K562 (cell line): Measurements from ENCODE around the gene LEUTX. TPM values are rescaled to one million over a fixed set of nuclear protein-coding genes. Genes with fewer than 3 reads are reported as not detected.

Experiments used
- microRNA-seq: library from miRNA; unstranded; fragments of <30 nt; microRNA quantifications from one replicate; pipeline ENCODE4, GENCODE V29; 2018; ENCODE audit warnings: borderline microRNAs expressed
- polyA plus RNA-seq, 8 experiments: library from polyadenylated mRNA; depleted of rRNA in 4 of 8; stranded (reverse) in 5 of 8; unstranded in 3 of 8; fragments of >200 nt; fragmentation: Nextera tagmentation in 2 of 8; fragmentation: Illumina TruSeq in 1 of 8; extraction: Ambion mirVana in 2 of 8; extraction: Trizol in 1 of 8; gene quantifications; 2 replicates each; pipeline versions ENCODE4 v1.2.1 to v1.2.3, GENCODE V29; 2011 to 2014; ENCODE audit warnings: inconsistent platforms in 1 of 8, missing spikeins in 1 of 8
- small RNA-seq: library from RNA; depleted of rRNA; stranded (forward); fragments of <200 nt; gene quantifications from one replicate; pipeline ENCODE3, GENCODE V24; 2014
- total RNA-seq, 7 experiments: library from RNA; depleted of rRNA in 6 of 7; stranded (reverse); fragments of >200 nt in 6 of 7; fragmentation: Illumina TruSeq in 2 of 7; extraction: Trizol in 2 of 7; gene quantifications; 2 replicates each; pipeline versions ENCODE4 v1.2.1 to v1.2.3, GENCODE V29; 2011 to 2021; ENCODE audit warnings: low replicate concordance in 1 of 7

The LEUTX gene
- total and polyA plus RNA-seq, 9 of the 15 experiments (the other 6 are each of a cell fraction or from before 2014, with no cell fraction given): not detected

Small RNA genes lying within 50 kb of the gene (microRNA-seq; reads per million reads assigned to microRNA genes)
- gene MIR6719: not detected

Small RNA genes lying within 50 kb of the gene (small RNA-seq; reads per million reads assigned to genes)
- gene MIR6719: not detected

Other genes with a start within 250 kb of the LEUTX start
Only the 7 nearest of the 11 such genes appear.
- not detected in 2 replicates for gene LGALS13, start 176.3 kb upstream of the LEUTX start, total RNA-seq (2014; rRNA removed)
- gene LGALS13, start 176.3 kb upstream of the LEUTX start, total RNA-seq (2014; rRNA removed; fragmentation: Illumina TruSeq; extraction: Trizol): not detected in 2 replicates
- gene LGALS13, start 176.3 kb upstream of the LEUTX start, total RNA-seq (2015; rRNA removed; fragmentation: Illumina TruSeq; extraction: Trizol): 0.43 TPM in 1 of 2 replicates, not detected in the other
- gene LGALS13, start 176.3 kb upstream of the LEUTX start, total RNA-seq (2021): not detected in 2 replicates
- not detected in 2 replicates for gene LGALS13, start 176.3 kb upstream of the LEUTX start, polyA plus RNA-seq (2011; rRNA removed)
- gene LGALS13, start 176.3 kb upstream of the LEUTX start, polyA plus RNA-seq (2014; fragmentation: Illumina TruSeq; extraction: Trizol): not detected in 2 replicates
- gene LGALS13, start 176.3 kb upstream of the LEUTX start, polyA plus RNA-seq (2014; fragmentation: Nextera tagmentation; extraction: Ambion mirVana): under 1 TPM in 1 of 2 experiments, not detected in 1; 0.11 TPM
- gene LGALS13, start 176.3 kb upstream of the LEUTX start, polyA plus RNA-seq (2014; rRNA removed): not detected in 2 replicates
- gene LGALS16, start 122.9 kb upstream of the LEUTX start, total RNA-seq (2014; rRNA removed): not detected in 2 replicates
- not detected in 2 replicates for gene LGALS16, start 122.9 kb upstream of the LEUTX start, total RNA-seq (2014; rRNA removed; fragmentation: Illumina TruSeq; extraction: Trizol)
- gene LGALS16, start 122.9 kb upstream of the LEUTX start, total RNA-seq (2015; rRNA removed; fragmentation: Illumina TruSeq; extraction: Trizol): not detected in 2 replicates
- gene LGALS16, start 122.9 kb upstream of the LEUTX start, total RNA-seq (2021): not detected in 2 replicates
- not detected in 2 replicates for gene LGALS16, start 122.9 kb upstream of the LEUTX start, polyA plus RNA-seq (2011; rRNA removed)
- gene LGALS16, start 122.9 kb upstream of the LEUTX start, polyA plus RNA-seq (2014; fragmentation: Illumina TruSeq; extraction: Trizol): not detected in 2 replicates
- gene LGALS16, start 122.9 kb upstream of the LEUTX start, polyA plus RNA-seq (2014; fragmentation: Nextera tagmentation; extraction: Ambion mirVana): not detected
- gene LGALS16, start 122.9 kb upstream of the LEUTX start, polyA plus RNA-seq (2014; rRNA removed): not detected in 2 replicates
- gene LGALS14, start 74.4 kb upstream of the LEUTX start, total RNA-seq (2014; rRNA removed): not detected in 2 replicates
- gene LGALS14, start 74.4 kb upstream of the LEUTX start, total RNA-seq (2014; rRNA removed; fragmentation: Illumina TruSeq; extraction: Trizol): not detected in 2 replicates
- gene LGALS14, start 74.4 kb upstream of the LEUTX start, total RNA-seq (2015; rRNA removed; fragmentation: Illumina TruSeq; extraction: Trizol): not detected in 2 replicates
- not detected in 2 replicates for gene LGALS14, start 74.4 kb upstream of the LEUTX start, total RNA-seq (2021)
- gene LGALS14, start 74.4 kb upstream of the LEUTX start, polyA plus RNA-seq (2011; rRNA removed): not detected in 2 replicates
- gene LGALS14, start 74.4 kb upstream of the LEUTX start, polyA plus RNA-seq (2014; fragmentation: Illumina TruSeq; extraction: Trizol): not detected in 2 replicates
- not detected for gene LGALS14, start 74.4 kb upstream of the LEUTX start, polyA plus RNA-seq (2014; fragmentation: Nextera tagmentation; extraction: Ambion mirVana)
- not detected in 2 replicates for gene LGALS14, start 74.4 kb upstream of the LEUTX start, polyA plus RNA-seq (2014; rRNA removed)
- 0.86 TPM in 1 of 2 replicates, not detected in the other for gene CLC, start 40.8 kb upstream of the LEUTX start, total RNA-seq (2014; rRNA removed)
- 0.44 TPM in 1 of 2 replicates, not detected in the other for gene CLC, start 40.8 kb upstream of the LEUTX start, total RNA-seq (2014; rRNA removed; fragmentation: Illumina TruSeq; extraction: Trizol)
- gene CLC, start 40.8 kb upstream of the LEUTX start, total RNA-seq (2015; rRNA removed; fragmentation: Illumina TruSeq; extraction: Trizol): 0.51 TPM in 1 of 2 replicates, not detected in the other
- 0.83 TPM in 1 of 2 replicates, not detected in the other for gene CLC, start 40.8 kb upstream of the LEUTX start, total RNA-seq (2021)
- 1.3 TPM in 1 of 2 replicates, not detected in the other for gene CLC, start 40.8 kb upstream of the LEUTX start, polyA plus RNA-seq (2011; rRNA removed)
- 0.44 TPM in 1 of 2 replicates, not detected in the other for gene CLC, start 40.8 kb upstream of the LEUTX start, polyA plus RNA-seq (2014; fragmentation: Illumina TruSeq; extraction: Trizol)
- gene CLC, start 40.8 kb upstream of the LEUTX start, polyA plus RNA-seq (2014; fragmentation: Nextera tagmentation; extraction: Ambion mirVana): under 1 TPM; 0.62 to 0.72 TPM
- gene CLC, start 40.8 kb upstream of the LEUTX start, polyA plus RNA-seq (2014; rRNA removed): 0.22 and 1.1 TPM in 2 replicates
- 2.5 and 3.0 TPM in 2 replicates for gene DYRK1B, start 55.3 kb downstream of the LEUTX start, total RNA-seq (2014; rRNA removed)
- 0.35 and 0.91 TPM in 2 replicates for gene DYRK1B, start 55.3 kb downstream of the LEUTX start, total RNA-seq (2014; rRNA removed; fragmentation: Illumina TruSeq; extraction: Trizol)
- 1.1 and 1.3 TPM in 2 replicates for gene DYRK1B, start 55.3 kb downstream of the LEUTX start, total RNA-seq (2015; rRNA removed; fragmentation: Illumina TruSeq; extraction: Trizol)
- gene DYRK1B, start 55.3 kb downstream of the LEUTX start, total RNA-seq (2021): 5.0 and 5.2 TPM in 2 replicates
- gene DYRK1B, start 55.3 kb downstream of the LEUTX start, polyA plus RNA-seq (2011; rRNA removed): 1.3 and 3.0 TPM in 2 replicates
- gene DYRK1B, start 55.3 kb downstream of the LEUTX start, polyA plus RNA-seq (2014; fragmentation: Illumina TruSeq; extraction: Trizol): 1.5 and 2.6 TPM in 2 replicates
- not detected for gene DYRK1B, start 55.3 kb downstream of the LEUTX start, polyA plus RNA-seq (2014; fragmentation: Nextera tagmentation; extraction: Ambion mirVana)
- 1.4 and 2.0 TPM in 2 replicates for gene DYRK1B, start 55.3 kb downstream of the LEUTX start, polyA plus RNA-seq (2014; rRNA removed)
- gene FBL, start 67.5 kb downstream of the LEUTX start, total RNA-seq (2014; rRNA removed): 448 and 524 TPM in 2 replicates
- gene FBL, start 67.5 kb downstream of the LEUTX start, total RNA-seq (2014; rRNA removed; fragmentation: Illumina TruSeq; extraction: Trizol): 676 and 696 TPM in 2 replicates
- gene FBL, start 67.5 kb downstream of the LEUTX start, total RNA-seq (2015; rRNA removed; fragmentation: Illumina TruSeq; extraction: Trizol): 565 and 575 TPM in 2 replicates
- 761 and 811 TPM in 2 replicates for gene FBL, start 67.5 kb downstream of the LEUTX start, total RNA-seq (2021)
- gene FBL, start 67.5 kb downstream of the LEUTX start, polyA plus RNA-seq (2011; rRNA removed): 843 and 1,244 TPM in 2 replicates
- gene FBL, start 67.5 kb downstream of the LEUTX start, polyA plus RNA-seq (2014; fragmentation: Illumina TruSeq; extraction: Trizol): 1,561 and 1,696 TPM in 2 replicates
- gene FBL, start 67.5 kb downstream of the LEUTX start, polyA plus RNA-seq (2014; fragmentation: Nextera tagmentation; extraction: Ambion mirVana): 100 to 1,000 TPM; 201 to 235 TPM
- gene FBL, start 67.5 kb downstream of the LEUTX start, polyA plus RNA-seq (2014; rRNA removed): 672 and 721 TPM in 2 replicates
- gene FCGBP, start 155.8 kb downstream of the LEUTX start, total RNA-seq (2014; rRNA removed): 0.04 and 0.05 TPM in 2 replicates
- not detected in 2 replicates for gene FCGBP, start 155.8 kb downstream of the LEUTX start, total RNA-seq (2014; rRNA removed; fragmentation: Illumina TruSeq; extraction: Trizol)
- 0.19 and 0.25 TPM in 2 replicates for gene FCGBP, start 155.8 kb downstream of the LEUTX start, total RNA-seq (2015; rRNA removed; fragmentation: Illumina TruSeq; extraction: Trizol)
- 1.5 and 1.9 TPM in 2 replicates for gene FCGBP, start 155.8 kb downstream of the LEUTX start, total RNA-seq (2021)
- 0.04 and 0.13 TPM in 2 replicates for gene FCGBP, start 155.8 kb downstream of the LEUTX start, polyA plus RNA-seq (2011; rRNA removed)
- gene FCGBP, start 155.8 kb downstream of the LEUTX start, polyA plus RNA-seq (2014; fragmentation: Illumina TruSeq; extraction: Trizol): 0.01 TPM in 2 replicates
- not detected for gene FCGBP, start 155.8 kb downstream of the LEUTX start, polyA plus RNA-seq (2014; fragmentation: Nextera tagmentation; extraction: Ambion mirVana)
- gene FCGBP, start 155.8 kb downstream of the LEUTX start, polyA plus RNA-seq (2014; rRNA removed): 0.03 TPM in 1 of 2 replicates, not detected in the other